ENCODE results near the gene EFNB3. TPM values are rescaled to one million over a fixed set of nuclear protein-coding genes. Genes with fewer than 3 reads are reported as not detected.

EFNB3 gene
- total and polyA plus RNA-seq, 2 of the 8 experiments (the other 6 are each of a cell fraction or from before 2014, with no cell fraction given), result 15.0 to 27.3 TPM

- H2BK12ac ChIP-seq (ENCODE audit: low read depth, low read length), result 0 out of 2 replicates have a peak overlapping the region, but pooled peaks have one; percentile 60
- no peak overlapping the region for H4K5ac ChIP-seq (ENCODE audit: insufficient read length, low read depth, low read length)
- H3K4me2 ChIP-seq (ENCODE audit: insufficient read depth in 1 of 2, low read depth in 2 of 2, low read length in 2 of 2), result peak overlapping the region; percentile 47 to 57; a peak in 3 of 4 replicates
- H3K27me3 ChIP-seq (replicated peaks in 1 of 4; ENCODE audit: control insufficient read depth in 3 of 4, extremely low read depth in 1 of 4, insufficient read depth in 3 of 4, low read length in 3 of 4), result no peaks in the 10 kb centered on the region
- FAIRE-seq (peak; percentile 32), DNase-seq (ENCODE audit: low read depth in 1 of 2, low spot score in 2 of 2) (no peak)
- H3K23ac ChIP-seq (ENCODE audit: insufficient read length), result no peak overlapping the region
- H4K8ac ChIP-seq (ENCODE audit: extremely low read depth, insufficient read depth, low read length), result no peak overlapping the region
- H3K18ac ChIP-seq (ENCODE audit: extremely low read depth, low read length), result no peak overlapping the region
- ChIA-PET CTCF (ENCODE audit: partially characterized antibody) (interaction anchor here (0.6 to 15.7 kb wide), 6 partner anchors 8 to 88 kb away, joined by 4 to 332 read pairs (median 66); partner anchors contain the start of genes SHBG, SOX15, TP53 and WRAP53), POLR2A (ENCODE audit: partially characterized antibody) (interaction anchor here (0.7 to 79.4 kb wide), 8 partner anchors 11 to 159 kb away, joined by 3 to 2272 read pairs (median 8); partner anchors contain the start of genes ATP1B2, CD68, FXR2 and MPDU1)
- H3K4me3 ChIP-seq (ENCODE audit: extremely low read depth in 1 of 4, insufficient read depth in 2 of 4, low read depth in 3 of 4, low read length in 4 of 4), result peak overlapping the region in 2 of 4 experiments; percentile 1 to 15; a peak in 2 of 8 replicates
- peaks cover 3% of the 10 kb centered on the region; the same call in 1 of the 2 replicates for H3K79me1 ChIP-seq (ENCODE audit: low read depth, low read length)
- peaks cover 5 to 18% (median 12%) of the 10 kb centered on the region in 4 experiments for H3K4me1 ChIP-seq (replicated peaks in 1 of 4; ENCODE audit: control insufficient read depth in 3 of 4, insufficient read depth in 4 of 4, low read length in 3 of 4)
- WGBS, 2 experiments (ENCODE audit: extremely low coverage in 1 of 2, insufficient coverage in 1 of 2, insufficient read length in 1 of 2, insufficient replicate concordance in 2 of 2, low coverage in 1 of 2, low lambda C conversion rate in 2 of 2, missing lambda C conversion rate in 1 of 2), result 28% methylated on average over 10 of the region's 10 CpGs; no CpG with 5 or more reads in 1 of the 2 experiments
- no peak overlapping the region for H3K9ac ChIP-seq (replicated peaks in 1 of 4; ENCODE audit: extremely low read depth in 1 of 4, low read depth in 3 of 4, low read length in 3 of 4)
- no peaks in the 10 kb centered on the region for H3K23me2 ChIP-seq (ENCODE audit: low read depth, low read length)
- no peak overlapping the region for H3K27ac ChIP-seq (ENCODE audit: low read depth, low read length)
- H2BK20ac ChIP-seq (ENCODE audit: low read length), result no peak overlapping the region
- H3K14ac ChIP-seq (ENCODE audit: insufficient read length), result no peak overlapping the region
- H3K79me2 ChIP-seq (ENCODE audit: control insufficient read depth in 1 of 2, insufficient read depth in 2 of 2, low read length in 2 of 2), result peaks cover 2 to 33% of the 10 kb centered on the region in 2 experiments; a peak in 3 of 4 replicates
- H4K91ac ChIP-seq (replicated peaks; ENCODE audit: insufficient read length, low read length), result peak overlapping the region; percentile 57
- H3K9me3 ChIP-seq (ENCODE audit: insufficient read depth in 2 of 2, low read depth in 1 of 2, low read length in 1 of 2), result peaks cover 5 to 13% of the 10 kb centered on the region in 2 experiments; a peak in 2 of 4 replicates
- H2BK15ac ChIP-seq (ENCODE audit: low read length), result no peak overlapping the region
- H3K56ac ChIP-seq (replicated peaks; ENCODE audit: insufficient read length, low read depth, low read length), result no peak overlapping the region
- H3K4ac ChIP-seq (replicated peaks; ENCODE audit: insufficient read length, low read depth, low read length), result no peak overlapping the region
- H2AK5ac ChIP-seq (ENCODE audit: low read depth, low read length), result no peak overlapping the region
- H2BK120ac ChIP-seq (replicated peaks; ENCODE audit: low read depth, low read length), result no peak overlapping the region
- peaks cover 23 to 36% (median 31%) of the 10 kb centered on the region in 4 experiments for H3K36me3 ChIP-seq (ENCODE audit: control insufficient read depth in 2 of 4, insufficient read depth in 4 of 4, low read length in 3 of 4)
- H2AFZ ChIP-seq (ENCODE audit: low read length), result no peak overlapping the region
- no peak overlapping the region for H2BK5ac ChIP-seq (ENCODE audit: low read depth, low read length)
- H4K20me1 ChIP-seq (replicated peaks in 1 of 2; ENCODE audit: control insufficient read depth in 1 of 2, insufficient read depth in 2 of 2, low read length in 2 of 2), result peaks cover 5 to 6% of the 10 kb centered on the region in 2 experiments
- no peak for TF ChIP-seq TAF7 (optimal IDR thresholded peaks at IDR 0.05; ENCODE audit: borderline replicate concordance, low read depth, low read length)
- TF ChIP-seq TEAD4 (IDR thresholded peaks at IDR 0.05; ENCODE audit: low read depth, low read length), result no peak
- TF ChIP-seq BCL11A (IDR thresholded peaks at IDR 0.05; ENCODE audit: low read depth in 2 of 2, low read length in 2 of 2), result no peak
- no peak for TF ChIP-seq SUZ12 (IDR thresholded peaks at IDR 0.05; ENCODE audit: low read length)
- no peak for TF ChIP-seq FOSL1 (IDR thresholded peaks at IDR 0.05; ENCODE audit: insufficient read depth, low read depth, low read length)
- TF ChIP-seq CEBPB (IDR thresholded peaks at IDR 0.05; ENCODE audit: low read depth, low read length), result no peak
- no peak for TF ChIP-seq TBP (IDR thresholded peaks at IDR 0.05; ENCODE audit: low read depth, low read length)
- no peak for TF ChIP-seq GTF2F1 (IDR thresholded peaks at IDR 0.05; ENCODE audit: borderline replicate concordance, low read depth, low read length)
- TF ChIP-seq ATF3 (IDR thresholded peaks at IDR 0.05; ENCODE audit: insufficient read depth, low read depth, low read length), result no peak
- TF ChIP-seq POLR2AphosphoS5 (IDR thresholded peaks at IDR 0.05; ENCODE audit: low read depth, low read length), result no peak
- no peak for TF ChIP-seq CBX5 (IDR thresholded peaks at IDR 0.05; ENCODE audit: low read depth, low read length)
- no peak for TF ChIP-seq JUND (IDR thresholded peaks at IDR 0.05; ENCODE audit: low read length)
These were observed 27.5 kb upstream of the EFNB3 start for GRCh38 chr17:7677388-7678067.

Data from H1 (cell line).